GM18502 (cell line): ENCODE results near the gene CHN1.

ENCODE experiments used
- ATAC-seq: cut with Tn5 transposase; IDR thresholded peaks from one replicate; pipeline ENCODE4 v1.9.1; 2021; ENCODE audit warnings: mild to moderate bottlenecking; ENCODE audit not compliant: unreplicated experiment, poor library complexity

Gene CHN1

GRCh38 chr2:174794851-174795374, 210.3 kb downstream of the CHN1 start:
- no peak for ATAC-seq

DNA sequence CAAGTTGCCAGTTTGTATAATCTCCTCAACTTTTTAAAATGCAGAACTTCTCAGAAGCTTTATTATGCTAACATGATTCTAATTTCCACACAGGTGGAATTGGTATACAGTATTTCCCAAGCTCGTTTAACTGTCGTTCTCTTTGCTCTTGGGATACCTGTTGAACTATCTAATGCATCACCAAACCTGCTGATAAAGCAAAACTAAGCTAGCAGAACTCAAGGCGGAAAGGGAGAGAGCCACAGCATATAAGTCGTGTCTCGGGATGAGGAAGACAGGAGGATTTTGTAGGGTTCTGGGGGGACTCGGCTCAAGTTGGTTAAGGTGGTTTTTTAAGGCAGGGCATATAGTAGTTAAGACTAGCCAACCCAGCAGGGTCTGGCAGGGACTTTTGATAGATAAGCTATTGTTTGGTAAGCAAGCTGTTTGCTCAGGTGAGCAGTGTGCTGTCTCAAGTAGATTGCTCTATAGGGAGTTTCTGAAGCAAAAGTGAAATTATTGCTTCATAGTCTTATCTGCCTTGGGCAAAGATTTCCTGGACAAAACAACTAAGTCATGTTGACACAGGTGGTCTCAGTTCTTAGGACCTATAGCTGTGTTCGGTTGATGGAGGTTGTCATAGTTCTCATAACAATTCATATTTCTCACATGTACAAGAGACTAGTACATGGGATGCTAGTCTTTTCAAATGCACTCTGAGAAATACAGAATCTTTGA, 212.7 kb downstream of the CHN1 start:
- no peak for ATAC-seq

- no peak for ATAC-seq
These were observed 213.4 kb downstream of the CHN1 start for GRCh38 chr2:174791746-174792280.

DNA sequence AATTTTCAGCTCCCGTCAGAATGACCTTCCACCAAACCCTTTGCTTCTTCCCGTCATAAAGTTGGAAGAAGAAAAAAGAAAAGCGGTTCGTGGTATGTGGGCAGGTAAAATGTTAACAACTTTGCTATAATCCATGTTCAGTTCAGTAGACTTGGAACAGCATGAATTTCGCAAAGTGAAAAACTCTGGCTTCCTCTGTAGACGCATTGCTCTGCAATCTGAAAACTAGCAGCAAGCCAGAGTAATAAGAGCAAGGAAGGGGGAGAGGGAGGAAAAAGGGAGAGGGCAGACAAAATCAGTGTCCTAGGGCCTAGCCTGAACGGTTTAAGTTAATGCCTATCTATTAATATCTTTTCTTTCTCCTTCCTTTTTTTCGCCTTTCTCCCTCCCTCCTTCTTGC, 214.2 kb downstream of the CHN1 start:
- no peak for ATAC-seq

GRCh38 chr2:174789001-174789400, 216.2 kb downstream of the CHN1 start:
- ATAC-seq, result no peak

- ATAC-seq, result no peak
These were observed 216.8 kb downstream of the CHN1 start for GRCh38 chr2:174788291-174788929.

GRCh38 chr2:174787487-174788205, 217.5 kb downstream of the CHN1 start:
- no peak for ATAC-seq

DNA sequence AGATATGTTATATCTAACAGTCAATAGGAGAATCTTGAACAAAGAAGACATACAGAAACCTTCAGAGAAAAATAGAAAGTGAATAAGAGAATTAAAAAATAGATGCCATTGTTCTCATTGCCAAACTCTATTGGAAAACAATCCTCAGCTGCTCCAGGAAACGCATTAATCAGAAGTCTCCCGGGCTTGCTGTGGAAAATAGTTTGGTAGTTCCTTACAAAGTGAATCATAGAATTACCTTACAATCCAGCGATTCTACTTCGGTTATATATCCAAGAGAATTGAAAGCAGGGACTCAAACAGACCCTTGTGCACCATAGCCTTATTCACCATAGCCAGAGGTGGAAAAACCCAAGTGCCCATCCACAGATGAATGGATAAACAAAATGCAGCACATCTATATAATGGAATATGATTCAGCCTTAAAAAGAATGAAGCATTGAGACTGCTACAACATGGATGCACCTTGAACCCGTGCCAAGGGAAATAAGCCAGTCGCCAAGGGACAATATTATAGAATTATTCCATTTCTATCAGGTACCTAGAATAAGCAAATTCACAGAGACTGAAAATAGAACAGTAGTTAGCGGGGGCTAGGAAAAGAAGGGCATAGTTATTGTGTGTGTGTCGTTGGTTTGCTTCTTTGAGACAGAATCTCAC, 219.0 kb downstream of the CHN1 start:
- ATAC-seq, result no peak

GRCh38 chr2:174785481-174785880, 219.7 kb downstream of the CHN1 start:
- no peak for ATAC-seq

DNA sequence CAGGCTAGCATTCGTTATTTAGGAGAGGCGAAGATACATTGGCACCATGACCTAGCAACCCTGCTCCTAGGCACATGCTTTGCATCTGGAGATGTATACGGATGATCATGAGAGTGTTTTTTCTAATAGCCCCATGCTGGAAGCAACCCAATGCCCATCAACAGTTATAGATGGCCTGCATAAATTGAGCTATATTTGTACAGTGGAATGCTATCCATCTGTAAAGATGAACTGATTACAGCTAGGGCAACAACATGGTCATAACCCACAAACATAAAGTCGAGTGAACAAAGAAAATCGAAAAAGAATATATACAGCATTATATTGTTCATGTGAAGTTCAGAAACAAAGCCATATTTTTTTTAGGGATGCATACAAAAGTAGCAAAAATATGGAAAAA, 220.3 kb downstream of the CHN1 start:
- no peak for ATAC-seq

- ATAC-seq, result no peak
These were observed 220.9 kb downstream of the CHN1 start for GRCh38 chr2:174784316-174784715.

- ATAC-seq, result no peak
These were observed 223.2 kb downstream of the CHN1 start for GRCh38 chr2:174781996-174782395.

- ATAC-seq, result no peak
These were observed 223.9 kb downstream of the CHN1 start for GRCh38 chr2:174781298-174781697.

GRCh38 chr2:174780856-174781255, 224.3 kb downstream of the CHN1 start:
- no peak for ATAC-seq

- no peak for ATAC-seq
These were observed 224.9 kb downstream of the CHN1 start for GRCh38 chr2:174780191-174780840.

DNA sequence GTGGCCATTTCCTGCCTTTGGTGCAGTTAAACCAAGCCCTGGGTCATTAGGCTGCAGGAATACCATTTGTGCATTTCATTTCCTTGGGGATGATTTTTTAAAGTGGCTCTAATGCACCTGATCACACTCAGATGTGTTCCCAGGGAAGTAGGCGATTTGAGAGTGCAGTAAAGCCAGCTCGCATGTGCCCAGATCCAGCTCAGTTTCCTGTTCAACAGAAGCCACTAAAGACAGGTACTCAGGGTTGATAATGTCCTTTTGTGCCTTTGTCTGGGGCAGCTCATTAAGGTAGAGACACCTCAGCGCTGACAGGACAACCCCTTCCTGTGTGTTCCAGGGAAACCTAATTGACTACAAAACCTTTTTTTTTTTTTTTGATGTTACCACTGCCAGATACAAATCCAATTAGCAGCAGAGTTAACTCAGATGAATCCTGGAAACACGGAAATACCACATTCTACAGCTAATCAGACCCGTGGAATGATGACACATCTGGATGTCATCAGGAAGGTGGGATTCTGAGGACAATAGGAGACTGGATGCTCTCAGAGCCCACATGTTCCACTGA, 225.7 kb downstream of the CHN1 start:
- ATAC-seq, result no peak

- no peak for ATAC-seq
These were observed 226.8 kb downstream of the CHN1 start for GRCh38 chr2:174778085-174778981.

- no peak for ATAC-seq
These were observed 227.7 kb downstream of the CHN1 start for GRCh38 chr2:174777347-174778084.
